ENCODE measurements around the gene HDX.

Gene HDX

DNA sequence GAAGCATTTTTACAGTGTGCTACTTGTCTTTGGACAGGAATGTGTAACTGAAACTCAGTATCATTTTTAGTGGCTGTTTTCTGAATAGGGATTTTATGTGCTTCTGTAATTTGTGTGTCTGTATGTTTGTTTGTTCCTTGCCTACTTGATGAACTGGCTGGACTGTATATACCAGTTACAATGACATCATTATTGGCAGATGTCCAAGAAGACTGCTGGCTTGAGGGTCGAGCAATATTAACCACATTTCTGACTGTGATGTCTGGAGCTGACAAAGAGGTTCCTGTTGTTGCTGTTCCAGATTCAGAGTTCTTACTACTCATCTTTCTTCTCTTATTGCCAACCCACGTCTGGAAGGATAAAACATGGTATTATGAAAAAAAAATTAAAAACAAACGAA, 33.0 kb downstream of the HDX start:
- DNase-seq (ENCODE audit: insufficient read length, low spot score), result no peak
- no peak for TF ChIP-seq POLR2AphosphoS5 (IDR thresholded peaks at IDR 0.05; ENCODE audit: low read depth, low read length)
- TF ChIP-seq POU2F2 (IDR thresholded peaks at IDR 0.05; ENCODE audit: low read depth, low read length), result no peak
- no peak for TF ChIP-seq SPI1 (IDR thresholded peaks at IDR 0.05; ENCODE audit: low read depth, low read length)
- no peak for TF ChIP-seq TAF1 (IDR thresholded peaks at IDR 0.05; ENCODE audit: low read depth, low read length)
- no peak for TF ChIP-seq POLR2A (IDR thresholded peaks at IDR 0.05; ENCODE audit: low read depth, low read length)
- no peak for TF ChIP-seq PAX5 (IDR thresholded peaks at IDR 0.05; ENCODE audit: insufficient read depth, low read length, severe bottlenecking)
- FAIRE-seq, result no peak

DNA sequence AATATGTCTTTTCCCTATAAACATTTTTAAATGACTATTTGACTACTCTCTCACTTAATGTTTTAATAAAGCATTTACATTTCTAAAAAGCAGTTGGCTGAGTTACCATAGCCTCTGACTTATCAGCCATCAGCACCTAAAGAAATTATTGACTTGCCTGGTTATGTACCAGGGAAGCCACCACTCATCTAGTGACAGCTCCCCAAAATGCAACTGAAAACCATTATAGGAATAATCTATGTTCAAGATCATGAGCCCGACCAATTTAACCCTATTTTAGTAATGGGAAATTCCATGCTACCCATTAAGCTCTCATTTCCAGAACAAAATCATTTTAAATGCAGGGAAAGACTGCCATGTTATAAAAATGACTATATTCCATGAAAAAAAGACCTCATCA, 34.4 kb downstream of the HDX start:
- FAIRE-seq, result no peak

DNA sequence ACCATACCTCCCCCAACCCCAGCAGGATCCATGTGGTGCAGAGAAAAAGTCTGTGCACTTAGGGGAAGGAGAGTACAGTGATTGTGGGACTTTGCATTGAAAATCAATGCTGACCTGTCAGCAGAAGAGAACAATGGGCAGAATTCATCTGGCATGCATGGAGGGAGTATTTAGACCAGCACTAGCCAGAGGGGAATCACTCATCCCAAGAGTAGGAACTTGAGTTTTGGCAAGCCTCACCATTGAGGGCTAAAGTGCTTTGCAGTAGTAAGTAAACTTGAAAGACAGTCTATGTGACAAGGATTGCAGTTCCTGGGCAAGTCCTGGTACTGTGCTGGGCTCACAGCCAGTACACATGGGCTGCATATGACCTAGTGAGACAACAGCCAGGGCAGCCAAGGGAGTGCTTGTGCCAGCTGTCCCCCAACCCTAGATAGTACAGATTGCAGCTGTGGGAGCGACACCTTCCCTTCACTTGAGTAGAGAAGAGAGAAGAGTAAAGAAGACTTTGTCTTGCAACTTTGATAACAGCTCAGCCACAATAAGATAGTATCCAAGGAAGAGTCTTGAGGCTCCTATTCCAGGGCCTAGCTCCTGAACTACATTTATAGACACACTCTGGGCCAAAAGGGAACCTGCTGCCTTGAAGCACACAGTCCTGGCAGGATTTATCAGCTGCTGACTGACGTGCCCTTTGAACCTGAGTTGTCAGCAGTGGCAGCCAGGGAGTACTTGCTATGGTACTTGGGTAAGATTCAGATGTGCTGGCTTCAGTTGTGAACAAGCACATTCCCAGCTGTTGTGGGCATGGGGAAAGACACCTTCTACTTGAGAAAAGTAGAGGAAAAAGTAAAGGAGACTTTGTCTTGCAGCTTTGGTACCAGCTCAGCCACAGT, 48.7 kb downstream of the HDX start:
- DNase-seq (ENCODE audit: insufficient read length, low spot score), result no peak
- TF ChIP-seq SPI1 (IDR thresholded peaks at IDR 0.05; ENCODE audit: low read depth, low read length), result no peak
- no peak for TF ChIP-seq POLR2A (IDR thresholded peaks at IDR 0.05; ENCODE audit: low read depth, low read length)
- no peak for TF ChIP-seq TAF1 (IDR thresholded peaks at IDR 0.05; ENCODE audit: low read depth, low read length)
- no peak for TF ChIP-seq POU2F2 (IDR thresholded peaks at IDR 0.05; ENCODE audit: low read depth, low read length)
- TF ChIP-seq PAX5 (IDR thresholded peaks at IDR 0.05; ENCODE audit: insufficient read depth, low read length, severe bottlenecking), result no peak
- no peak for TF ChIP-seq POLR2AphosphoS5 (IDR thresholded peaks at IDR 0.05; ENCODE audit: low read depth, low read length)
- no peak for FAIRE-seq

More for the DNA sequence above, 34.4 kb downstream of the HDX start:
- no peak for TF ChIP-seq POU2F2 (IDR thresholded peaks at IDR 0.05; ENCODE audit: low read depth, low read length)
- TF ChIP-seq TAF1 (IDR thresholded peaks at IDR 0.05; ENCODE audit: low read depth, low read length), result no peak
- TF ChIP-seq PAX5 (IDR thresholded peaks at IDR 0.05; ENCODE audit: insufficient read depth, low read length, severe bottlenecking), result no peak
- no peak for TF ChIP-seq POLR2AphosphoS5 (IDR thresholded peaks at IDR 0.05; ENCODE audit: low read depth, low read length)
- no peak for TF ChIP-seq POLR2A (IDR thresholded peaks at IDR 0.05; ENCODE audit: low read depth, low read length)
- TF ChIP-seq SPI1 (IDR thresholded peaks at IDR 0.05; ENCODE audit: low read depth, low read length), result no peak
- DNase-seq (ENCODE audit: insufficient read length, low spot score), result no peak

DNA sequence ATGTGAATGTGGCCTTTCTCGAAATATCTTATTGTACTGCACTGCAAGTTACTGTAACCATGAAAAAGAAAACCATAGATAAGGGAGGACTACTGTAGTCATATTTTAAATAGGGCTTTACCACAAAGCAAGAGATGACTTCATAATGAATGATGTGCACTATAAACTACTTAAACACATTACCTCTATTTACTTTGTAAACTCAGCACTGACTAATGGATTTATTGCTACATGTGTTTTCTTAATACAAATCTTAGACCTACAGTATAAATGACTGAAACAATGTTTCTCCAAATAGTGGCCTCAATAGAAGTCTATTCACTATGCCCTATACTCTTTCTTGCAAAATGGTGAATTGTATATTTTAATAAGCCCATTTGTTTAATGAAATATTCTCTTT, 61.1 kb downstream of the HDX start:
- FAIRE-seq, result no peak
- TF ChIP-seq PAX5 (IDR thresholded peaks at IDR 0.05; ENCODE audit: insufficient read depth, low read length, severe bottlenecking), result no peak
- no peak for TF ChIP-seq POU2F2 (IDR thresholded peaks at IDR 0.05; ENCODE audit: low read depth, low read length)

DNA sequence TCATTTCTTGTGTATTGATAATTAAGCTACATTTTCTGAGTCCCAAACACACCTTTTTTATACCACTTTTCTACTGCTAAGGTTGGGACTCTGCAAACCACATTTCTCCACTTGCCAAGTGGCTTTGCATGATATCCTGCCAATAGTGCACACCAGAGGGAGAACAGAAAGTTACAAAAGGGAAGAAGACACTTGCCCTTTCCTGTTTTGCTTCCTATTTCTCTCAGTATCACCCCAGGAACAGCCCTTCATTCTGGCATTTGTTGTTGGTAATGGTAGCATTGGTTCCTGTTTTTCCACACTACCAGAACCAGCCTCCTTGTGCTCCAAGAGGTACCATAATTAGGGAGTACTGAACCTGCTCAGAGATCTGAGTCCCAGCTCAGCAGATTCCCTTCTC, 87.1 kb downstream of the HDX start:
- FAIRE-seq, result no peak
- no peak for DNase-seq (ENCODE audit: insufficient read length, low spot score)
- TF ChIP-seq PAX5 (IDR thresholded peaks at IDR 0.05; ENCODE audit: insufficient read depth, low read length, severe bottlenecking) (no peak), POLR2AphosphoS5 (IDR thresholded peaks at IDR 0.05; ENCODE audit: low read depth, low read length) (no peak), POLR2A (IDR thresholded peaks at IDR 0.05; ENCODE audit: low read depth, low read length) (no peak), TAF1 (IDR thresholded peaks at IDR 0.05; ENCODE audit: low read depth, low read length) (no peak)

More for the DNA sequence above, 61.1 kb downstream of the HDX start:
- no peak for DNase-seq (ENCODE audit: insufficient read length, low spot score)

DNA sequence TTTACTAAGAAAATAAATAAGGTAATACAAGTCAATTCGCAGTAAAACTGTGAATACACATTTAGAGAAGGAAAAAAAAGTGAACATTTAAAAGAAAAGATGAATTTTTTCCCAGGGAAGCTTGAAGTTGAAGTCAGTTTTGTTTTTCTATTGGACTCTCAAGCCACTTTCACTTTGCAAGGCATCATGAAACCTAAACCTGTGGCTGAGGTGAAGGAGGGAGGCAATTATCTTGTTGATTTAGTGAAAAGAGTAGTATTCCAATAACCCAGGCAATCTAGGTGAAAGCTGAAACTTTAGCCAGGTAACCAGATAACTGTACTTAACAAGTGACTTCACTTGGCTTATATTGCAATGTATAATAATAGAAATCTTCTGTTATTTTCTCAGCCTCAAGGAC, 138.6 kb downstream of the HDX start:
- FAIRE-seq (no peak), DNase-seq (ENCODE audit: insufficient read length, low spot score) (no peak)
- TF ChIP-seq POLR2AphosphoS5 (IDR thresholded peaks at IDR 0.05; ENCODE audit: low read depth, low read length) (no peak), POLR2A (IDR thresholded peaks at IDR 0.05; ENCODE audit: low read depth, low read length) (no peak), POU2F2 (IDR thresholded peaks at IDR 0.05; ENCODE audit: low read depth, low read length) (no peak), PAX5 (IDR thresholded peaks at IDR 0.05; ENCODE audit: insufficient read depth, low read length, severe bottlenecking) (no peak), TAF1 (IDR thresholded peaks at IDR 0.05; ENCODE audit: low read depth, low read length) (no peak), SPI1 (IDR thresholded peaks at IDR 0.05; ENCODE audit: low read depth, low read length) (no peak)

DNA sequence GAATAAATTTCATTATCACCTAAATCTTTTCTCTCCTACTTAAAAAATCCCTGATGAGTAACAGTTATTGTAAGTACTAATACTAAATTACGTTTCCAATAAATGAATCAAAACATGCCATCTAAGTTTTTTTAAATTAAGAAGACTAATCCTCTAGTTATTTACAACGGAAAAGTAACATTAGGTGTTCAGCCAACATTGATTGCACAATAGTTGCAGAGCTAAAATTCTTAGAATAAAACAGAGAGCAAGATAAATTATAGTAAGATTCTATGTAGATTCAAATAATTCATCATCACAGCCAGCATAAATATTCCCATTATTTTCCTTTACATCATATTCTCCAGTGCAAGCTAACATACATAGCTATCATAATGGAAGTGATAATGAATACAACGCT, 139.2 kb downstream of the HDX start:
- DNase-seq (ENCODE audit: insufficient read length, low spot score) (no peak), FAIRE-seq (no peak)
- no peak for TF ChIP-seq POLR2A (IDR thresholded peaks at IDR 0.05; ENCODE audit: low read depth, low read length)
- TF ChIP-seq SPI1 (IDR thresholded peaks at IDR 0.05; ENCODE audit: low read depth, low read length), result no peak
- TF ChIP-seq POU2F2 (IDR thresholded peaks at IDR 0.05; ENCODE audit: low read depth, low read length), result no peak

DNA sequence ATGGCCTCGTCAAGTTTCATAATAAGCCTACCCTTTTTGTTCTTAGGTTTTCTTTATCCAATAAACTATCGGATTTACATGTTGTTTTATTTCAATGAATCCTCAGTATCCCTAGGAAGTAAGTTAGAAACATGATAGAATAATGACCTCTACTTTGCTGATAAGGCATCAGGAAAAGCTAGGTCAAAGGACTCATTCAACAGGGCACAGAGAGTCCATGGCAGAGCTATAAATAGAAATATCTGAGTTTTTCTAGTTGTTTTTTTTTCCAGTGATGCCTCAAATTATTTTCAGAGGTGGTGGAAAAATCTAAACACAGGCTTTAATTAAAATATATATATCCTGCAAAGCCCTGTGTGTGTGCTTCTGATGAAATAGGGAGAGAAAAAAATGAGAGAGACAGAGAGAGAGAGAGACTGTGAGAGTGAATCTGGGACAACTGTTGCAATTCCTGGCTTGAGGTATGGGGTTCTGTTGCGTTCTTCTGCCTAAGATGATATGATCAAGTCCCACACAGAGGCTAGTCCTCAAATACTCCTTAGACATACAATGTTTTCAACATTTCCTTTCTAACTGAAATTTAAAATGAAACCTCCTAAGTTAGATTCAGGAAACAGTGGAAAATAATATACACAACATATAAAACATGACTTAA, 139.9 kb downstream of the HDX start:
- TF ChIP-seq POLR2AphosphoS5 (IDR thresholded peaks at IDR 0.05; ENCODE audit: low read depth, low read length) (no peak), POLR2A (IDR thresholded peaks at IDR 0.05; ENCODE audit: low read depth, low read length) (no peak), PAX5 (IDR thresholded peaks at IDR 0.05; ENCODE audit: insufficient read depth, low read length, severe bottlenecking) (no peak), SPI1 (IDR thresholded peaks at IDR 0.05; ENCODE audit: low read depth, low read length) (no peak), TAF1 (IDR thresholded peaks at IDR 0.05; ENCODE audit: low read depth, low read length) (no peak), POU2F2 (IDR thresholded peaks at IDR 0.05; ENCODE audit: low read depth, low read length) (no peak)
- DNase-seq (ENCODE audit: insufficient read length, low spot score) (no peak), FAIRE-seq (peak; percentile 74)

DNA sequence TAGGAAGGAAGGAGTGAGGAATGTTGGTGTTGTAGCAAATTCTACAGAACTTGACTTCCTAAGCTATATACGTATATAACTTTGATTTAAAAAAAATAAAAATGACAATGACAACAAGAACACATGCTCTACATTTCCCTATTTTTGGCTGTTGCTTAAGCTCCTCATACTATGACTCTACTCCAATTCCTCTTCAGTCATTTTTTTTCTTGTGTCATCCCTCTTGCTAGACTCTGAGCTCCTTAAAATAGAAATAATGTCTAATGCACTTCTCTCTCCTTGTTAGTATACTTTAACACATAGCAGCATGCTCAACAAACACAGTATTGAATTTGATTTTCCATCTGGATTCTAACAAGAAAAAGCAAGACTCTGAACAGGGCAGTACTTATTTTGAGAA, 144.0 kb downstream of the HDX start:
- DNase-seq (ENCODE audit: insufficient read length, low spot score) (no peak), FAIRE-seq (no peak)
- TF ChIP-seq POLR2A (IDR thresholded peaks at IDR 0.05; ENCODE audit: low read depth, low read length) (no peak), POLR2AphosphoS5 (IDR thresholded peaks at IDR 0.05; ENCODE audit: low read depth, low read length) (no peak), TAF1 (IDR thresholded peaks at IDR 0.05; ENCODE audit: low read depth, low read length) (no peak)

DNA sequence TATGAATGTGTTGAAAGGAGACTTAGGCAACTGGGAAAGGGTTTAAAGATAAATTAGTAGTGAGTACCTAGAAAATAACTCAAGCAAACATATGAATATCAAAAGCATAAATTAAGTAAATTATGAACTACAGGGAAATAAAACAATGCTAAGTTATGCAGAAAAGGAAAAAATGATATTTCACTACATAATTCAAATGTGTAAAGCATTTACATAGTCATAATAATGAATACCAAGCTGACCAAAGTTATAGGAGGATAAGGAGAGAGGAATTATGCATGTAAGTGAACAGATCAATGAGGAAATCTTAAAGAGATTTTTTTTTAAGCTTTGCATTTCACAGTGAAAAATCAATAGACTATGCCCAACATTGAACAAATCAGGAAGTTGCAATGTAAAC, 145.0 kb downstream of the HDX start:
- TF ChIP-seq PAX5 (IDR thresholded peaks at IDR 0.05; ENCODE audit: insufficient read depth, low read length, severe bottlenecking) (no peak), TAF1 (IDR thresholded peaks at IDR 0.05; ENCODE audit: low read depth, low read length) (no peak), POU2F2 (IDR thresholded peaks at IDR 0.05; ENCODE audit: low read depth, low read length) (no peak), POLR2AphosphoS5 (IDR thresholded peaks at IDR 0.05; ENCODE audit: low read depth, low read length) (no peak), SPI1 (IDR thresholded peaks at IDR 0.05; ENCODE audit: low read depth, low read length) (no peak), POLR2A (IDR thresholded peaks at IDR 0.05; ENCODE audit: low read depth, low read length) (no peak)
- FAIRE-seq (no peak), DNase-seq (ENCODE audit: insufficient read length, low spot score) (no peak)
